Left lung (tissue), 10 donors: ENCODE data around the gene DCAF5. TPM values are rescaled to one million over a fixed set of nuclear protein-coding genes. Genes with fewer than 3 reads are reported as not detected.
A peak's percentile ranks its signal among the peaks of the same experiment; 100 is the strongest.

ENCODE experiments used
- ATAC-seq: fragments of 200-7000 bp; cut with Tn5 transposase; one replicate; pipeline ENCODE4 v1.9.1; 2020; ENCODE audit warnings: moderate library complexity
- DNase-seq, 4 donors: peaks; one replicate each; pipeline ENCODE4 v3.0.0-alpha.2; 2013 to 2020
- H3K27ac ChIP-seq, 2 donors: fragments of 200-600 bp; sonication (generic) in 1 of 2; one replicate each; pipeline versions ENCODE4 v1.5.0 to v1.8.0; 2020 to 2021
- H3K27me3 ChIP-seq, 2 donors: fragments of 200-600 bp; sonication (generic) in 1 of 2; one replicate each; pipeline versions ENCODE4 v1.5.0 to v1.8.0; 2020 to 2021
- H3K36me3 ChIP-seq, 2 donors: fragments of 200-600 bp; sonication (generic) in 1 of 2; one replicate each; pipeline versions ENCODE4 v1.5.0 to v1.8.0; 2020 to 2021
- H3K4me1 ChIP-seq, 2 donors: fragments of 200-600 bp; one replicate each; pipeline ENCODE4 v1.8.0; 2021
- H3K4me3 ChIP-seq, 2 donors: fragments of 200-600 bp; sonication (generic) in 1 of 2; one replicate each; pipeline versions ENCODE4 v1.5.0 to v1.8.0; 2020 to 2021; ENCODE audit warnings: mild to moderate bottlenecking in 1 of 2
- H3K9me3 ChIP-seq, 2 donors: fragments of 200-600 bp; sonication (generic) in 1 of 2; one replicate each; pipeline versions ENCODE4 v1.5.0 to v1.8.0; 2020 to 2021
- CTCF ChIP-seq, 2 donors: fragments of 200-600 bp; sonication (generic) in 1 of 2; IDR thresholded peaks; one replicate each; pipeline versions ENCODE4 v1.5.0 to v1.8.0; 2021; ENCODE audit warnings: antibody characterized with exemption in 2 of 2
- intact Hi-C, 2 donors: fragments of 100-400 bp; cut with DNase I; formaldehyde crosslinking; loops; one replicate each; pipeline versions ENCODE4 v1.11.2 to v1.14.2; 2022
- polyA plus RNA-seq, 6 donors: library from polyadenylated mRNA; unstranded; fragments of 120-200 nt; gene quantifications; one replicate each; pipeline ENCODE4 v1.2.1, GENCODE V29; 2013; ENCODE audit not compliant: insufficient read length in 6 of 6
- total RNA-seq, 2 donors: library from RNA; stranded (reverse); fragmentation: NEBNext Ultra II Directional; extraction: Animal tissue kit (Norgen Biotek cat#: 25700); gene quantifications; one replicate each; pipeline ENCODE4 v1.2.1, GENCODE V29; 2021
- donor health status: DM: no; HTN: yes; CAD: no.
- donor health status: DM: no; HTN: no; CAD: no.

DCAF5 gene
- total and polyA plus RNA-seq, 8 donors: 45.9 to 66.9 (median 58.4) TPM

- no peaks in the 10 kb centered on the region for H3K27me3 ChIP-seq
- DNase-seq (no peak), ATAC-seq (no peak)
- TF ChIP-seq CTCF (IDR thresholded peaks at IDR 0.05): no peak
- no peak overlapping the region for H3K4me3 ChIP-seq
- peaks cover 0 to 69% of the 10 kb centered on the region in 2 donors for H3K36me3 ChIP-seq
- intact Hi-C loops: no loop called here
- H3K27ac ChIP-seq: no peak overlapping the region
- H3K9me3 ChIP-seq: no peaks in the 10 kb centered on the region
- no peaks in the 10 kb centered on the region for H3K4me1 ChIP-seq
Measured at GRCh38 chr14:69115407-69116185, 37.3 kb downstream of the DCAF5 start.

GRCh38 chr14:69114763-69115162, 38.2 kb downstream of the DCAF5 start:
- no peaks in the 10 kb centered on the region for H3K27me3 ChIP-seq
- H3K36me3 ChIP-seq: peaks cover 0 to 72% of the 10 kb centered on the region in 2 donors
- DNase-seq (no peak), ATAC-seq (no peak)
- H3K9me3 ChIP-seq: no peaks in the 10 kb centered on the region
- intact Hi-C loops: no loop called here
- no peak for TF ChIP-seq CTCF (IDR thresholded peaks at IDR 0.05)
- no peak overlapping the region for H3K4me3 ChIP-seq
- H3K4me1 ChIP-seq: no peaks in the 10 kb centered on the region
- no peak overlapping the region for H3K27ac ChIP-seq

DNA sequence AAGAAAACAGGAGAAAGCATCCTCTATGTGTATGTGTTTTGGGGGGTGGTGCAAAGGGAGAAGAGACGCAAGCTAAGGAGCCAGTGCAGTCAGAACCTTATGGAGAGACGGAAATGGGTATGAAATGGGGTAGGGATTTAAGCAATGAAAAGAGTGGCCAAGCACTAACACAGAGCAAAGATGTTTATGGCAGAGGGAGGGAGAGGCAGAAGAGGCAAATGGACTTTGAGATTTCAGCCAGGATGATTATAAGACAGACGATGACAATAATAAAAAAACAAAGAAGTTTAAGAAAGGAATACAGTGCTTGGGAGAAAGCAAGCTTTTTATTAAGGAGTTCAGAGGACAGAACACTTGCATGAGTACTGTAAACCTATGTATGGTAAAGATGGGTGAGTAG, 44.6 kb downstream of the DCAF5 start:
- intact Hi-C loops: loop anchor here in 1 of 2 donors (10.0 kb wide), 1 partner anchor 244 kb away; no protein-coding TSS in a partner anchor
- Histone ChIP-seq H3K27ac (no peak overlapping the region), H3K9me3 (no peaks in the 10 kb centered on the region), H3K4me3 (no peak overlapping the region), H3K27me3 (no peaks in the 10 kb centered on the region), H3K36me3 (peaks cover 0 to 55% of the 10 kb centered on the region in 2 donors), H3K4me1 (no peaks in the 10 kb centered on the region)
- no peak for ATAC-seq
- no peak for TF ChIP-seq CTCF (IDR thresholded peaks at IDR 0.05)
- DNase-seq: no peak

DNA sequence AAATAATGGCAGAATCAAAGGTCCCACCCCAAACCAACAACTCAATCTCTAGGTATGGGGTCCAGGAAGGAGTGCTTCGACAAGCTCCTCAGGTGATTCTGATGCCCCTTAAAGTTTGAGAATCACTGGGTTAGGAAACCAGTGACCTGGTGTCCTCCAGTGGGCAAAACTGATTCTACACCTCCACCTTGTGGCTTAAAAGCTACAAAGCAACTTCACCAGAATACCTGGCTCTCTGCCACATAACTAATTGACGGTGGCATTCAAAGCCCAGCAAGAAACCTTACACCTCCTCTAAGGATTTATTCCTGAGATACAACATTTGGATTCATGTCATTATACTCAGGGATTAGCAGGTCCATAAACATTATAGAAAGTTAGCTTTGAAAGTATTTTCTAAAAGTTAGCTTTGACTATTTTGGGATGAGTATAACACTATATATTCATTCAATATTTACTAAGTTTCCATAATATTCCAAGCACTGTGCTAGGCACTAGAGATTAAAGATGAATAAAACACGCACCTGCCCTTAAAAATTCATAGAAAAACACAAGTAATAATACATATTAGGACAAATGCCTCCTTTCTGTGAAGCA, 45.4 kb downstream of the DCAF5 start:
- Histone ChIP-seq H3K4me3 (no peak overlapping the region), H3K9me3 (no peaks in the 10 kb centered on the region), H3K27ac (no peak overlapping the region), H3K27me3 (no peaks in the 10 kb centered on the region), H3K36me3 (peaks cover 0 to 58% of the 10 kb centered on the region in 2 donors), H3K4me1 (no peaks in the 10 kb centered on the region)
- DNase-seq: peak in 2 of 4 donors; percentile 45 to 65
- ATAC-seq: peak; percentile 86
- TF ChIP-seq CTCF (IDR thresholded peaks at IDR 0.05): peak; percentile 52 to 63
- intact Hi-C loops: loop anchor here in 1 of 2 donors (10.0 kb wide), 1 partner anchor 243 kb away; no protein-coding TSS in a partner anchor

- H3K36me3 ChIP-seq: peaks cover 0 to 55% of the 10 kb centered on the region in 2 donors
- DNase-seq: no peak
- intact Hi-C loops: loop anchor here in 1 of 2 donors (10.0 kb wide), 1 partner anchor 242 kb away; no protein-coding TSS in a partner anchor
- H3K27me3 ChIP-seq: no peaks in the 10 kb centered on the region
- no peak overlapping the region for H3K4me3 ChIP-seq
- ATAC-seq: no peak
- H3K4me1 ChIP-seq: peaks cover 0 to 4% of the 10 kb centered on the region in 2 donors
- no peaks in the 10 kb centered on the region for H3K9me3 ChIP-seq
- H3K27ac ChIP-seq: no peak overlapping the region
- no peak for TF ChIP-seq CTCF (IDR thresholded peaks at IDR 0.05)
Measured at GRCh38 chr14:69106451-69106850, 46.5 kb downstream of the DCAF5 start.
